Chondrocyte (in vitro differentiated cells): Measurements from ENCODE around the gene OR56A5. TPM values are rescaled to one million over a fixed set of nuclear protein-coding genes. Genes with fewer than 3 reads are reported as not detected.
"Not testable (repeated sequence)": the region's sequence is repeated elsewhere in the genome, so short reads cannot be mapped to it uniquely, and the experiment has no call there.

Experiments
- DNase-seq: peaks from one replicate; pipeline ENCODE4 v3.0.0; 2021; ENCODE audit warnings: mixed read lengths, low spot score
- H3K27ac Mint-ChIP-seq: one replicate; pipeline ENCODE4 v1.8.0; 2021; ENCODE audit warnings: mild to moderate bottlenecking, moderate library complexity, mixed read lengths; ENCODE audit not compliant: unreplicated experiment
- H3K27me3 Mint-ChIP-seq: 2 replicates; pipeline ENCODE4 v1.8.0; 2021; ENCODE audit warnings: low read depth, mixed read lengths
- H3K36me3 Mint-ChIP-seq: 2 replicates; pipeline ENCODE4 v1.8.0; 2021; ENCODE audit warnings: low read depth, mixed read lengths
- H3K4me1 Mint-ChIP-seq: 2 replicates; pipeline ENCODE4 v1.8.0; 2021; ENCODE audit warnings: low read depth, mild to moderate bottlenecking, mixed read lengths
- H3K4me3 Mint-ChIP-seq: one replicate; pipeline ENCODE4 v1.8.0; 2021; ENCODE audit warnings: mild to moderate bottlenecking, moderate library complexity, mixed read lengths; ENCODE audit not compliant: unreplicated experiment
- H3K9me3 Mint-ChIP-seq: 2 replicates; pipeline ENCODE4 v1.8.0; 2021; ENCODE audit warnings: low read depth, mixed read lengths
- CTCF ChIP-seq: fragments of 200-600 bp; sonication (generic); IDR thresholded peaks from 2 replicates; pipeline ENCODE4 v1.5.0; 2021; ENCODE audit warnings: antibody characterized with exemption, mild to moderate bottlenecking, moderate library complexity
- total RNA-seq: library from RNA; stranded (reverse); gene quantifications from 3 replicates; pipeline ENCODE4 v1.2.1, GENCODE V29; 2021

OR56A5 gene
- total RNA-seq, 1 donor from 2014 or later: not detected

- peaks cover 5% of the 10 kb centered on the region for H3K27me3 Mint-ChIP-seq
- H3K4me3 Mint-ChIP-seq: no peak within 1 kb of the TSS
- H3K4me1 Mint-ChIP-seq: no peaks in the 10 kb centered on the region
- no peaks in the 10 kb centered on the region for H3K36me3 Mint-ChIP-seq
- DNase-seq: no peak
- no peaks in the 10 kb centered on the region for H3K9me3 Mint-ChIP-seq
- H3K27ac Mint-ChIP-seq: no peak within 1 kb of the TSS
- TF ChIP-seq CTCF: no peak
Observed at GRCh38 chr11:5986885-5987284, 18.6 kb upstream of the OR56A5 start, which contains the start of gene OR52L1. Gene OR52L1, minus strand, starts transcription at chr11:5986985. Its CDS starts 55 bp downstream, at chr11:5986930.

- no peak for DNase-seq
Observed at GRCh38 chr11:5983443-5983842, 15.1 kb upstream of the OR56A5 start.

GRCh38 chr11:5973530-5973929 is 5.2 kb upstream of the OR56A5 start:
- no peaks in the 10 kb centered on the region for H3K36me3 Mint-ChIP-seq

More at GRCh38 chr11:5983443-5983842, 15.1 kb upstream of the OR56A5 start:
- no peak for TF ChIP-seq CTCF
- Mint-ChIP-seq H3K4me1 (no peaks in the 10 kb centered on the region), H3K36me3 (no peaks in the 10 kb centered on the region), H3K27me3 (peaks cover 3% of the 10 kb centered on the region), H3K4me3 (no peak overlapping the region), H3K9me3 (peaks cover 23% of the 10 kb centered on the region), H3K27ac (no peak overlapping the region)

GRCh38 chr11:5967708-5968107 is 586 bp downstream of the OR56A5 start:
- Mint-ChIP-seq H3K27ac (no peak overlapping the region), H3K4me3 (no peak overlapping the region), H3K4me1 (no peaks in the 10 kb centered on the region), H3K27me3 (peaks cover 3% of the 10 kb centered on the region), H3K9me3 (peaks cover 19% of the 10 kb centered on the region), H3K36me3 (no peaks in the 10 kb centered on the region)
- TF ChIP-seq CTCF: no peak
- no peak for DNase-seq

More at GRCh38 chr11:5973530-5973929, 5.2 kb upstream of the OR56A5 start:
- H3K9me3 Mint-ChIP-seq: peaks cover 22% of the 10 kb centered on the region
- TF ChIP-seq CTCF: no peak
- no peaks in the 10 kb centered on the region for H3K4me1 Mint-ChIP-seq
- H3K4me3 Mint-ChIP-seq: no peak overlapping the region
- H3K27ac Mint-ChIP-seq: no peak overlapping the region
- DNase-seq: no peak
- H3K27me3 Mint-ChIP-seq: peaks cover 3% of the 10 kb centered on the region

- DNase-seq: no peak
- no peaks in the 10 kb centered on the region for H3K36me3 Mint-ChIP-seq
- H3K27ac Mint-ChIP-seq: no peak overlapping the region
- no peak overlapping the region for H3K4me3 Mint-ChIP-seq
- no peak for TF ChIP-seq CTCF
- no peaks in the 10 kb centered on the region for H3K4me1 Mint-ChIP-seq
- H3K9me3 Mint-ChIP-seq: peaks cover 23% of the 10 kb centered on the region
- peaks cover 3% of the 10 kb centered on the region for H3K27me3 Mint-ChIP-seq
Observed at GRCh38 chr11:5966958-5967357, 1.3 kb downstream of the OR56A5 start.

GRCh38 chr11:5960704-5961320 is 7.5 kb downstream of the OR56A5 start:
- H3K27ac Mint-ChIP-seq, H3K36me3 Mint-ChIP-seq, H3K4me3 Mint-ChIP-seq, H3K27me3 Mint-ChIP-seq, H3K4me1 Mint-ChIP-seq: not testable (repeated sequence)
- peak; percentile 83 for DNase-seq
- peaks cover 33% of the 10 kb centered on the region for H3K9me3 Mint-ChIP-seq
